NCI-H2227 treated with DMSO at 0.1 percent for 48 hours (cell line): ENCODE measurements around the gene TACO1.

Experiments
- DNase-seq: peaks from one replicate; lab custom pipeline; 2025; lab: John Stamatoyannopoulos, UW

TACO1 gene

GRCh38 chr17:63640038-63640437 is 39.3 kb downstream of the TACO1 start:
- no peak for DNase-seq

DNA sequence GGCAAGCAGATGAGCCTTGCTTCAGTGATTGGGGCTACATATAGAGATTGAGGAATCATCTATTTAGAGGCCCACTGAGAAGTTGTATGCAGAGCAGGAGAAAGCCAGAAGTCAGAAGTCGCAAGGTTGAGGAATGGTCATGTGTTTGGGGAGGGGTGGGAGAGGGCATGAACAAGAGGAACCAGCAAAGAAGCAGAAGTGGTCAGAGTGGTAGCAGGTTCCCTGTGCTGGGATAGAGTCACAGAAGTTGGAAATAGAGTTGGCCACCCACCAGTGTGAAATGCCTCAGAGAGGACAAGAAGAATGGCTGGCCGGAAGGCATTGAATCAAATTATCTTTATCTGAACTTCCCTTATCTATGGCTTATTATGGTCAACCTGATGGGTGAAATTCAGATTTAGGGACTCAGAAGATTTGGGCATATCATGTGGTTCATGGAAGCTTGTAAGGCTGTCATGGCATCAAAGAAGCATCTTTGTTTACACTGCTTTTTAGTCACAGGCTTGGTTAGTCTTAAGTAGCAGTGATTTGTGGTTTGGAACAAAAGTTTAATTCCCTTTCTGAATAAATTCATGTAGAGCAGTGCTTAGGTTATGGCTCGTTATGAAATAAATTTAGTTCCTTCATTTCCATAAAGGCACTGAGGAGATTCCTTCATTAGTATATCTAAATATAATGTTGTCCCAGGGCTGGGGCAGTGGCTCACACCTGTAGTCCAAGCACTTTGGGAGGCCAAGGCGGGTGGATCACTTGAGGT is 41.2 kb downstream of the TACO1 start:
- DNase-seq, result no peak

- no peak for DNase-seq
These were observed 44.2 kb downstream of the TACO1 start for GRCh38 chr17:63644846-63645245.

DNA sequence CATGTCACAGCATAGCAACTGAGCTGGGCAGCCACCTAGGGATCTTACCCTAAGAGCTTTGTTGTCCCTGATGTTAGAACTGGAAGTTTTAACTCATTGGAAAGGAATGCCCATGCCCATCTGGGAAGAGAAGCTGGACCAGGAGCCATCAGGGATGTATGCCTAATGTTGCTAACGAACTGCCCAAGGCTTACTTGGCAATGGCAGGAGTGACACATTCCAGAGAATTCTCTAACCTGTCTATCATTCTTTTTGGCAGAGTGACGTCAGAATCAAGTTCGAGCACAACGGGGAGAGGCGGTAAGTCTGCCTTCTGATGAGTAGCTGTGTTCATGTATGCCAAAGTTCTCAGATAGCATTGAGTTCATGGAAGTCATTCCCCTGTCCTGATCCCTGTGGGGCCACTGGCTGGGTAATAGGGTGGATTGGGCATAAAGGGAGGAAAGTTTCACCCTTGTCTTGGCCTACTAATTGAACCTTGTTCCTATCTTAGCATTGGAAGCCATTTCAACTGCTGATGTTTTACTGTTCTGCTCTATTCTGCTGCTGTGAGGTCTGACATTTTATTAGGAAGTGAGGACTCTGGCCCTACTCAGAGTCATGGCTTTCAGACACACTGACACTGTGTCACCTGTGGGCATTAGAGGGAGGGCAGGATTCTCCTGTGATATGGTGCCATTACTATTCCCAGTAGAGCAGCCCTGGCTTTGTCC is 45.2 kb downstream of the TACO1 start:
- DNase-seq, result no peak

- DNase-seq, result no peak
These were observed 45.8 kb downstream of the TACO1 start for GRCh38 chr17:63646488-63646806.

GRCh38 chr17:63647065-63647725 is 46.5 kb downstream of the TACO1 start:
- no peak for DNase-seq

DNA sequence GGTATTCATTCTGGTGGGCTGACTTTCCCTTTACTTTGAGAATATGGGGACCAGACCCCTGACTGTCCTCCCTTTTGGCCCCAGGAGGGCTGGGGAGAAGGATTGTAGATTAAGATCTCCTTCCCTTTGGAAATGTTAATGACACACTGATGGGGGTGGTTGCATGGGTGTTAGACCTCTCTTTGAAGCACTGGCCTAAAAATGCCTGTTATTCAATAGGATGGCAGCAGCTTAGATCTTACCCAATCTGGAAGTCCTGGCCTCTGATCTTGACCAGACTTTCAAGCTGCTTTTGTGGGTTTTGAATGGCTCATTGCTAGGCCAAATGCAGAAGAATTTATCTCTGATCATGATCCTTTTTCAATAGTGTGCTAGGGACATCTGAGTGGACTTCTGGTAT is 47.2 kb downstream of the TACO1 start:
- no peak for DNase-seq

DNA sequence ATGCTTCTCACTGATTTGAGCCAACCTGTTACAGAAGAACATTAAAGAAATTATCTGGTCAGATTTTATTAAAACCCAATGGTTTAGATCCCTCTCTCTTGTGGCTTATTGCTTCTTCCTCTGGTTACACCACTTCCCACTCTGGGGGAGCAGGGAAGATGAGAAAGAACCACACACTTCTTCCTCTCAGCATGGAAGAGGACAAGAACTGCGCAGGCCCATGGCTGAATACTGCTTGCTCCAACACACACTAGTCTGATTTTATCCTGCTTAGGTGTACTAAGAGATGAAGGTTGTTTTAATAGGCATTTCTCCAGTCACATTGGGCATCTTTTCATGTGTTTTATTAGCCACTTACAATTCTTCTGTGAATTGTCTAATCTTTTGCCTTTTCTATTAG is 49.1 kb downstream of the TACO1 start:
- no peak for DNase-seq

DNA sequence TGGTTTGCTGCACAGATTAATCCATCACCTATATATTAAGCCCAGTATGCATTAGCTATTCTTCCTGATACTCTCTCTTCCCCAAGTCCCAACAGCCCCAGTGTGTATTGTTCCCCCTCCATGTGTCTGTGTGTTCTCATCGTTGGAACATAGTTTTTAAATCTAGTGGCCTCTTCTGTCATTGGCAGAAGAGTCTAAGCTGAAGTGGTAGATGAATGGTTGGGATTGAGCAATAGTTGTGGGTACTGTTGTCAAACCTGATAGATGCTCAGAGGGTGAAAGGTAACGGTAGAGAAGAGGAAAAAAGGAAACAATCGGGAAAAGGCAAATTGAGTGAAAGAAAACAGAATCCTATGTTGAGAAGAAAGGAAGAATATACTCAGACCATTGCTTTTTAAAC is 51.4 kb downstream of the TACO1 start:
- DNase-seq, result no peak

GRCh38 chr17:63653050-63653449 is 52.4 kb downstream of the TACO1 start:
- DNase-seq, result no peak

DNA sequence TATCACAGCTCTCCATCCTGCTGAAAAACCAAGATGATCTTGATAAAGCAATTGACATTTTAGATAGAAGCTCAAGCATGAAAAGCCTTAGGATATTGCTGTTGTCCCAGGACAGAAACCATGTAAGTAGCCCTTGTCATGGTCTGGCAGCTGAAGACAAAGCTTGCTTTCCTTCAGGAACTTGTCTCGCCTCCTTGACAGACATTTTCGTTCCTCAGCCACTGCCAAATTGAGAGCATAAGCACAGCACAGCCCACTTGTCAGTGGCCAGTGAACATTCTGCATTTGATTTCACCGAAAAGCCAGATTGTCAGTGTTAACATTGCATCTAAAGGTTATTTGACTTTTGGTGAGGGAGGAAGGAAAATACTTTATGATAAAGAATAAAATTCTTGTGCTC is 57.1 kb downstream of the TACO1 start:
- DNase-seq, result no peak
